Stimulated activated naive CD8-positive, alpha-beta T cell treated with anti-CD3 and anti-CD28 coated beads, Interleukin-15, Interleukin-2, amounts not matched to agents 100 ng/mL and 50 ng/mL, for 24 hours (primary cell): ENCODE results near the gene MMP17.

Experiments
- H3K27ac Mint-ChIP-seq: one replicate; pipeline ENCODE4 v1.8.0; 2021; ENCODE audit warnings: mild to moderate bottlenecking, mixed read lengths
- H3K27me3 Mint-ChIP-seq: one replicate; pipeline ENCODE4 v1.8.0; 2021; ENCODE audit warnings: mixed read lengths
- H3K36me3 Mint-ChIP-seq: one replicate; pipeline ENCODE4 v1.8.0; 2021; ENCODE audit warnings: low read depth, mixed read lengths
- H3K4me1 Mint-ChIP-seq: one replicate; pipeline ENCODE4 v1.8.0; 2021; ENCODE audit warnings: low read depth, mixed read lengths
- H3K4me3 Mint-ChIP-seq: one replicate; pipeline ENCODE4 v1.8.0; 2021; ENCODE audit warnings: mild to moderate bottlenecking, mixed read lengths
- H3K9me3 Mint-ChIP-seq: one replicate; pipeline ENCODE4 v1.8.0; 2021; ENCODE audit warnings: mixed read lengths

The MMP17 gene

DNA sequence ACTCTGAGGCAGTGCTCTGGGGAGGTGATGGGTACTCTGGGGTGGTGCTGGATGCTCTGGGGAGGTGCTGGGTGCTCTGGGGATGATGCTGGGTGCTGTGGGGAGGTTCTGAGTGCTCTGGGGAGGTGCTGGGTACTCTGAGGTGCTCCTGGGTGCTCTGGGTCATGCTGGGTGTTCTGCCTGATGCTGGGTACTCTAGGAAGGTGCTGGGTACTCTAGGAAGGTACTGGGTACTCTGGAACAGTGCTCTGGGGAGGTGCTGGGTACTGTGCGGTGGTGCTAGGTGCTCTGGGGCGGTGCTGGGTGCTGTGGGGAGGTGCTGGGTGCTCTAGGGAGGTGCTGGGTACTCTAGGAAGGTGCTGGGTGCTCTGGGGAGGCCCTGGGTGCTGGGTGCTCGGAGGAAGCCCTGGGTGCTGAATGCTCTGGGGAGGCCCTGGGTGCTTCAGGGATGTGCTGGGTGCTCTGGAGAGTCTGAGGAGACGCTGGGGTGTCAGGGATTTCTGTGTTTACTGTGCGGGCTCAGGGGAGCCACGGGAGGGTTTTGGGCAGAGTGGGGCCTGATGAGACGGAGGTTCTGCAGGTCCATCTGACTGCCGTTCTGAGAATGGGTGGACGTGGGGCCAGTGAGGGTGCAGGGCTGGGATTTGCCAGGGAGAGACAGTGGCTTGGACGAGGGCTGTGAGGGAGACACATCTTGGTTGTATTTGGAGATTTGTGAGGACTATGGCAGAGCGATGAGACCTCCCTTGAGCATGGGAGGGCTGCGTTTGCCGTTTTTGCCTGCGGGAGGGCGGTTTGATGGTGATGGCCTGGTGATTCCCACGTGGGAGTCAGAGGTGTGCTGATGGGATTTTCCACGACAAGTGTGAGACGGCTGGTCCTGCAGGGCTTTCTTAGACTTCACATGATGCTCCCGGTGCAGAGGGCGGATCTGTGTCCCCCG, 30.0 kb downstream of the MMP17 start:
- H3K27ac Mint-ChIP-seq = no peak overlapping the region
- no peak overlapping the region for H3K4me3 Mint-ChIP-seq
- no peaks in the 10 kb centered on the region for H3K4me1 Mint-ChIP-seq
- H3K27me3 Mint-ChIP-seq = no peaks in the 10 kb centered on the region
- H3K9me3 Mint-ChIP-seq = no peaks in the 10 kb centered on the region
- no peaks in the 10 kb centered on the region for H3K36me3 Mint-ChIP-seq

DNA sequence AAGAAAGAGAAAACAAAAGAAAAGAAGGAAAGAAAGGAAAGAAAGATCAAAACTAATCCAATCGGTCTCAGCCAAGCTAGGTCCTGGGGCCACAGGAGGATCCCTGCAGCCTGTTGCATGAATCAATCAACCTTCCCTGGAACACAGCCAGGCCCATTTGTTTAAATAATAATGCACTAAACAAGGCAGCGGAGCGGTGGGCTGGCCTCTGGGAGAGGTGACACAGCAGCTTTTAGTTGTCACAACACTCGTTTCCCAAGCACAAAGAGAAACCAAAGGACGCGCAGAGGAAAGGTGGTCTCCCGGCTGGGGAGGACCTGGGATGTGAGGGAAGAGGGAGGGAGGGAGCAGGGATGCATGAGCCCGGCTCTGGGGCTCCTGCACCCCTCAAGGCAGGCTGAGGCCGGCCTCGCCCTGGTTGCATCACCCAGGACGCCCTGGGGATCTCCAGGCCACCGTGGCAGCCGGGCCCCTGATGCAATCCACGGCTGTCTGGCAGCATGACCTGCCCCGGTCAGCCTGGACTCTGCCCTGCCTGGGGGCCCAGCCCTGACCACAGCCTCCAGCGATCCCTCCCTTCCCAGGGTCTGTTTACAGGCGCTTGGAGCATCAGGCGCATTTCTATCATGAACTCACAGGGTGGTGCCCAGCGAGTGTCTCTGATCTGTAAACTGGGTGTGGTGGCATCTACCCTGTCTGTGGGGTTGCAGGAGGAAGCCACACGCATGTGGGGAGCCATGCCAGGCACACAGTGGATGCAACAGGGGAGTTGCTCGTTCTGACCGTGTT, 32.5 kb downstream of the MMP17 start:
- Mint-ChIP-seq H3K36me3 (no peaks in the 10 kb centered on the region), H3K4me1 (no peaks in the 10 kb centered on the region), H3K27ac (peak overlapping the region; percentile 28), H3K4me3 (no peak overlapping the region), H3K27me3 (no peaks in the 10 kb centered on the region), H3K9me3 (no peaks in the 10 kb centered on the region)

DNA sequence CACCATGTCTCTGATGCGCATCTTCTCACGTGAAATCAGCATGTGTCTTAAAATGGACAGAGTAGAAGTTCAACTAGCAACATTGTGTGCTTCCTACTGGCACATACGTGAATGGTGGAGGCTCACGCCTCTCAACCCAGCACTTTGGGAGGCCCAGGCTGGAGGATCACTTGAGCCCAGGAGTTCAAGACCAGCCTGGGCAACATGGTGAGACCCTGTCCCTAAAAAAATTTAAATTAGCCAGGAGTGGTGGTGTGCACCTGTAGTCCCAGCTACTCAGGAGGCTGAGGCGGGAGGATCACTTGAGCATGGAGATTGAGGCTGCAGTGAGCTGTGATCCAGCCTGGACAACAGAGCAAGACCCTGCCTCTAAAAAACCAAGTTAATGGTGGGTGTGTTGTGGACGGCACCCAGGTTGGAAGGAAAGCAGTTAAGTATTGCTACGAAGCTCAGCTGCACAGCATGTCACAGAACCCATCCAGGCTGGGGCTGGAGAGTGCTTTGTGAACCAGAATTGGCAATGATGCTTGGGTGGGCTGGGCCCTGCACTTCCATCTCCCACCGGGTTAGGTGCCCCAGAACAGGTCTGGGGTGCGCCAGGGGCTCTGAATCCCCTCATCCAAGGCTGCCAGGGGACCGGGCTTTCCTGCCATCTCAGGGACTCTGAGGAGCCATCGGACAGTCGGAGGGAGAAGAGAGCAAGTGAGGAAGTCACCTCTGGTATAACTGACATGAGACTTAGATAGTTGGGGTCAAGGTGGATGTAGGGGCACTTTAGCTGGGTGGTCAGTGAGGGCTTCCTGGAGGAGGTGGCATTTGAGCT, 33.3 kb downstream of the MMP17 start:
- no peaks in the 10 kb centered on the region for H3K9me3 Mint-ChIP-seq
- H3K27ac Mint-ChIP-seq = no peak overlapping the region
- H3K36me3 Mint-ChIP-seq = no peaks in the 10 kb centered on the region
- H3K4me1 Mint-ChIP-seq = no peaks in the 10 kb centered on the region
- H3K4me3 Mint-ChIP-seq = no peak overlapping the region
- no peaks in the 10 kb centered on the region for H3K27me3 Mint-ChIP-seq

DNA sequence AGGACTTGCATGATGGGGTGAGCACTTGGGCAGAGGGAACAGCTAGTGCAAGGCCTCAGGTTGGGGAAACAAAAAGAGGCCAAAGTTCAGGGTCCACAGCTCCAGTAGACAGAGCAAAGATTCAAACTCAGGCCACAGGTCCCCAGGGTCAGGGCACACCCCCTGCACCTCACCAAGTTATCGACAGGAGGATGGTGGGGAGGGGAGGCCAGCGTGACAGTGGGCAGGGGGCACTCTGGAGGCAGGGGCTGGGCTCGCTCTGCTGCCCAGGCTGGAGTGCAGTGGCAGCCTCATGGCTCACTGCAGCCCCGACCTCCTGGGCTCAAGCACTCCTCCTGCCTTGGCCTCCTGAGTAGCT, 33.9 kb downstream of the MMP17 start:
- Mint-ChIP-seq H3K4me1 (no peaks in the 10 kb centered on the region), H3K36me3 (no peaks in the 10 kb centered on the region), H3K27me3 (no peaks in the 10 kb centered on the region), H3K4me3 (no peak overlapping the region), H3K27ac (no peak overlapping the region), H3K9me3 (no peaks in the 10 kb centered on the region)

DNA sequence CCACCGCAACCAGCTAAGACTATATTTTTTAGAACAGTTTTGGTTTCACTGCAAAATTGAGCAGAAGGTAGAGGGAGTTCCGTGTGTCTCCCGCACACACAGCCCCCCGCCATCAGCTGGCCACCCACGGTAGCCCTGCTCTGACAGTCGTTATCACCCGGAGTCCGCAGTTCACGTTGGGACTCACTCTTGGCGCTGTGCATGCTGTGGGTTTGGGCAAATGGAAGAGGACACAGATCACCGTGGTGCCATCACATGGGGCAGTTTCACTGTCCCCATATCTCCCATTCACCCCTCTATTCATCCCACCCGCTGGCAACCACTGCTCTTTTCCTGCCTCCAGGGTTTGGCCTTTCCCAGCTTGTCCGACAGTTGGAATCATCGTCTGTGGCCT, 34.4 kb downstream of the MMP17 start:
- no peaks in the 10 kb centered on the region for H3K4me1 Mint-ChIP-seq
- no peaks in the 10 kb centered on the region for H3K36me3 Mint-ChIP-seq
- H3K27ac Mint-ChIP-seq = no peak overlapping the region
- no peaks in the 10 kb centered on the region for H3K9me3 Mint-ChIP-seq
- H3K27me3 Mint-ChIP-seq = no peaks in the 10 kb centered on the region
- H3K4me3 Mint-ChIP-seq = no peak overlapping the region

DNA sequence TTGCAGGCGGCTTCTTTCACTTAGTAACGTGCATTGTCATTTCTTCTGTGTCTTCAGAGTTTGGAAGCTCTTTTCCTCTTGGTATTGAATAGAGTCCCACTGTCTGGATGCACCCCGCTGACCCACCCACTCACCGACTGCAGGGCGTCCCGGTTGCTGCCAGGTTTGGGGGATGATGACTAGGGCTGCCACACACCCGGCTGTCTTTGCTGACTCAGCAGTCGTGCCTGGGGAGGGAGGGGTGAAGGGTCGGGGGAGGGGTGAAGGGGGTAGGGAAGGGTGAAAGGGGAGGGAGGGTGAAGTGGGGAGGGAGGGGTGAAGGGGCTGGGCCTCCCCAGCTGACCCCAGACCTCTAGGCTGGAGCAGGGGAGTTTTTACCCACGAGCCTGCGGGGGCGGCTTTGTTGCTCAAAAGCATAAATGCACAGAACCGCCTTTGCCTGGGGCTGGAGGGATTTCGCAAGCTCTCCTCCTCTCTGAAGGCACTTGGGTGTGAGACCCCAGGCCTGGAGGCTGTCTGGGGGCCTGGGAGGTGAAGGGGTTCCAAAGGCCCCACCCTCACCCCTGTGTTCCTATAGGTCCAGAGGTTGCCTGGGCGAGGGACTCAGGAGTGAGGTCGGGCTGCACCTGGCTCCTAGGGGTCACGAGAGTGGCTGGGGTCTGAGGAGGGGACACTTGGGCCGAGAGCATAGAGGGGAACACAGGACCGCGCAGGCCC, 35.0 kb downstream of the MMP17 start:
- Mint-ChIP-seq H3K4me3 (no peak overlapping the region), H3K27ac (no peak overlapping the region), H3K9me3 (no peaks in the 10 kb centered on the region), H3K27me3 (no peaks in the 10 kb centered on the region), H3K36me3 (no peaks in the 10 kb centered on the region), H3K4me1 (no peaks in the 10 kb centered on the region)

DNA sequence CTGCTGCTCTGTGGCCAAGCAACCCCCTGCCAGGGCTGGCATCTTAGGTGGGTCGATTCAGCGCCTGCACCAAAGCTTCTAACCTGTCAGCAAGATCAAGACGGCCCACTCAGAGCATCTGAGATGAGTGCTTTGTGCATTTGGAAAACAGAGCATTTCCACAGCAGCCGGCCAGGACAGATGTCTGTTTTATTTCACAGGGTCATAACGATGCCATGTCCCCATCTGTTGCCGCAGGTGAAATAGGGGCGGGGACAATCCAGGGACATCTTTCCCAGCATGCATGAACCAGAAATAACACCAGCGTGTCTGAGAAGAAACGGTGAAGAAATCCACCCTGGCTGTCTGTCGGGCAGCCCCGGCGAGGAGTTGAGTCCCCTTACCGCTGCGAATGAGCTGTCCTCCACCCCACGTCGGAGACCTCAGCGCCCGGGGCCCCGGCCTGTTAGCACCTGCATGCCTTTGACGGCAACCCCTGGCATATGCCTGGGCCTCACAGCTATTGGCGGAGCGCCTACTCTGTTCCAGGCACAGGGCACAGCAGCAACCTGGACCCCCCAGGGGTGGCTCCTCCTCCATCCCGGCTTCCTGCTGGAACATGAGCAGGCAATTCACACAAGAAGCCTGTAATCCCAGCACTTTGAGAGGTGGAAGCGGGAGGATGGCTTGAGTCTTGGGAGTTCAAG, 35.7 kb downstream of the MMP17 start:
- Mint-ChIP-seq H3K4me1 (no peaks in the 10 kb centered on the region), H3K27ac (no peak overlapping the region), H3K36me3 (no peaks in the 10 kb centered on the region), H3K27me3 (no peaks in the 10 kb centered on the region), H3K4me3 (no peak overlapping the region), H3K9me3 (no peaks in the 10 kb centered on the region)

DNA sequence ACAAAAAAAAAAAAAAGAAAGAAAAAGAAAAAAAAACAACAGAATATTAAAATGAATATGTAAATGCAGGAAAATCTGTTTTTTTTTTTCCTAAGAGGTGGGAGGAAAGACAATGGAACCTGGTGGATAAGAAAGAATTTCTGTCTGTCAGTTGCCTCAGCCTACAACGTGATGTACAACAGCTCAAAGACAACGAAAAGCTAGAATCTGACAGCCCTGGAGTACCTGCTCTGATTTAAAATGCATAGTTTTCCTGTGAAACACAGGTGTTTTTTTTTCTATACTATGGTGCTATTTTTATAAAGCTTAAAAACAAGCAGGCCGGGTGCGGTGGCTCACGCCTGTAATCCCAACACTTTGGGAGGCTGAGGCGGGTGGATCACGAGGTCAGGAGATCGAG, 36.3 kb downstream of the MMP17 start:
- no peaks in the 10 kb centered on the region for H3K27me3 Mint-ChIP-seq
- H3K4me3 Mint-ChIP-seq = no peak overlapping the region
- H3K4me1 Mint-ChIP-seq = no peaks in the 10 kb centered on the region
- H3K36me3 Mint-ChIP-seq = no peaks in the 10 kb centered on the region
- no peak overlapping the region for H3K27ac Mint-ChIP-seq
- no peaks in the 10 kb centered on the region for H3K9me3 Mint-ChIP-seq

DNA sequence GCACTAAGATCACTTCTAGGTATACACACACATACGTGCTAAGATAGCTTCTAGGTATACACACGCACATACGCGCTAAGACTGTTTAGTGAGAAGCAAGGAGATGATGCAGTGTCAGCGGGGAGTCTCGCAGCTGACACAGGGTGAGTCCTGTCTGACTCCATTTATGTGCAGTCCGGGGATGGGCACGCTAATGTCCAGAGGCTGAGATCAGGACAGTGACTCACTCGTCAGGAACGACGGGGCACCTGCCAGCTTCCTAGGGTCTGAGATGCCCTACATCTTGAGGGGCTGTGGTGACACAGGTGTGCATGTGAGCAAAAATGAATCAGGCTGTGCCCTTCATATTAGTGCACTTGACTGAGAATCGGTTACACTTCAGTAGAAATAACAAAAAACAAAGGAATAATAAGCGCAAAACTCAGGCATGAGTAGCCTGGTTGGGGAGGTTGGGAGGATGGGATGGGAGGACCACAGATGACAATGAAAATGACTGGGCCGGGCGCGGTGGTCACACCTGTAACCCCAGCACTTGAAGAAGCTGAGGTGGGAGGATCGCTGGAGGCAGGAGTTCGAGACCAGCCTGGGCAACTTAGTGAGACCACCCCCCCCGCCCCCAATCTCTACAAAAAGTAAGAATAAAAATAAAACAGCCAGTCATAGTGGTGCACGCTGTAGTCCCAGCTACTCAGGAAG, 37.1 kb downstream of the MMP17 start:
- Mint-ChIP-seq H3K36me3 (no peaks in the 10 kb centered on the region), H3K27ac (no peak overlapping the region), H3K4me3 (no peak overlapping the region), H3K4me1 (no peaks in the 10 kb centered on the region), H3K9me3 (no peaks in the 10 kb centered on the region), H3K27me3 (no peaks in the 10 kb centered on the region)

DNA sequence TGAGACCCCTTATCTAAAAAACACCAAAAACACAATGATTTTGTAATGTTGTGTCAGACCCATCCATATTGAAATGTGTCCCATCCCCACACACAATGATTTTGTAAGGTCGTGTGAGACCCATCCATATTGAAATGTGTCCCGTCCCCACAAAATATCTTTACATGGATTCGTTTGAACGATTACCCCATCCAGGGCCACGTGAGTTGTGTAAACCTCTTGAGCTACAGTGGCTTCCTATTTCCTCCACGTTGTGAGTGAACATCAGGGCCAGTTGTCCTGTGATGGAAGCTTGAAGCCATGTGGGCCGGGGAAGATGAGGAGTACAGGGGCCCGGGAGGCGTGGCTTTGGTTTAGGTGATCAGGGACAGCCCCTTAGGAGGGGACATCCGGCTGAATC, 39.3 kb downstream of the MMP17 start:
- Mint-ChIP-seq H3K36me3 (no peaks in the 10 kb centered on the region), H3K27me3 (no peaks in the 10 kb centered on the region), H3K4me3 (no peak overlapping the region), H3K9me3 (no peaks in the 10 kb centered on the region), H3K27ac (no peak overlapping the region), H3K4me1 (no peaks in the 10 kb centered on the region)

DNA sequence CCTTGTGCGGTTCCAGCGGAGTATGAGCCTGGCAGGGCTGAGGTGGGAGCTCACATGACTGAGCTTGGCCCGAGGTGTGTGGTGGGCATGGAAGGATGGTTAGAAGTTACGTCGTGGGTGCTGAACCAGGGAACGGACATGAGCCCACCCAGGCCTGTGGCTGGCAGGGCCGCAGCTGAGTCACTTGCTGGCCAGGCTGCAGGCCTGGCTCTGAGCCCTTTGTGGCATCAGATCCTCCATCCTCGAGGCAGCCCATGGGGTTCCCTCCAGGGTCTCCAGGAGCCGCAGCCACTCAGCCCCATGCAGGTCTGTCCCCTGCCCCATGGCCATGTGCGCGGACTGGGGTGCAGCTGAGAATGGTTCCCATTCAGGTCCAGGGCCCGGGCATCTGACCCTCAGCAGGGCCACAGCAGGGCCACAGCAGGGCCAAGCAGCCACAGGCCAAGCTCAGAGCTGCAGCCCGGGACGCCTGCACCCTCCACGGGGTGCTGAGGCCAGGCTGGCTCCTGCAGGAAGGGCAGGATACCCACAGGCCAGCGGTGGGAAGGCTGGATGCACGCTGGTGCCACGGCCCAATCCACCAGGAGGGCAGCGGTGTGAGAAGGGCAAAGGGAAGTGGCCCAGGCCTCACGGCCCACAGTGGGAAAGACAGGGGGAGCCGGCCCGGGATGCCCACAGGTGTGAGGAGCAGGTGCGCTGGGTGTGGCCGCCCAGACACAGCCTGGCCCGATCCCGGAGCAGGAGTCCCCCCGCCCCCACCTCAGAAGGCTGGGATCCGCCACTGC, 39.9 kb downstream of the MMP17 start:
- H3K4me1 Mint-ChIP-seq = no peaks in the 10 kb centered on the region
- H3K9me3 Mint-ChIP-seq = no peaks in the 10 kb centered on the region
- H3K4me3 Mint-ChIP-seq = no peak overlapping the region
- H3K36me3 Mint-ChIP-seq = no peaks in the 10 kb centered on the region
- no peak overlapping the region for H3K27ac Mint-ChIP-seq
- no peaks in the 10 kb centered on the region for H3K27me3 Mint-ChIP-seq

DNA sequence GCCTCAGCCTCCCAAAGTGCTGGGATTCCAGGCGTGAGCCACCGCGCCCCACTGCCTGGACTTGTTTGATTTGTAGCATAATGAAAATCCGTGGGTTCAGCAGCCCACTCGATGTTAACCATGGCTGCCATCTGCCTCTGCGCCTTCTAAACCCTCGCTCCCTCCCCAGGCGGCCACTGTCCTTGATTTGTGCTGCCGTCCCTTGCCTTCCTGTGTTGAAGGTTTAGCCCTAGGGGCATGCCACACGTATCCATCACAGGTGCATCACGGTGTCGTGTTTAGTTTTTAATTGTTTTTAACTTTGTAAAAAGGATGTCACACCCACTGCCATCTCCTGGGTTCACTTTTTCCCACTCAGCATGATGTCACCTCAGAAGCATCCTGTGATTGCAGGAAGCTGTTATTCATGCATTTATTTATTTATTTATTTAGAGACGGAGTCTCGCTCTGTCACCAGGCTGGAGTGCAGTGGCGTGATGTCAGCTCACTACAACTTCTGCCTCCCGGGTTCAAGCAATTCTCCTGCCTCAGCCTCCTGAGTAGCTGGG, 41.8 kb downstream of the MMP17 start:
- Mint-ChIP-seq H3K9me3 (no peaks in the 10 kb centered on the region), H3K4me3 (no peak overlapping the region), H3K27ac (no peak overlapping the region), H3K36me3 (no peaks in the 10 kb centered on the region), H3K4me1 (no peaks in the 10 kb centered on the region), H3K27me3 (no peaks in the 10 kb centered on the region)

DNA sequence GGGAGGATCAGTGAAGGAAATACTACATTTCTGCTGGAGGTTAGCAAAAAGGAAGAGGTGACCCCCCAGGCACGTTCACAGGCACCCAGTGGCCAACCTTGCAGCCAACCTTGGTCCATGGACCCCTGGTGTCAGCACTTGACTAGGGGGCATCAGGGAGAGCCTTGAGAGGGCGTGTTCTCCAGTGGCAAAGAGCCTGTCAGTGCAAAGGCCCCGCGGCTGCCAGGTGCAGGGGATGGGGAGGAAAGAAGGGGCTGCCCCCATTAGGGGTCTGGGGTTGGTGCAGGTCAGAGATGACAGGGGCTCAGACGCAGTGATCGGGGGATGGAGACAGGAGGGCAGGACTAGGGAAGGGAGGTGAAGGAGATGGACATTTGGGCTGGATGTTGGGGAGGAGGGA, 43.5 kb downstream of the MMP17 start:
- H3K4me1 Mint-ChIP-seq = no peaks in the 10 kb centered on the region
- no peaks in the 10 kb centered on the region for H3K9me3 Mint-ChIP-seq
- H3K4me3 Mint-ChIP-seq = no peak overlapping the region
- no peaks in the 10 kb centered on the region for H3K36me3 Mint-ChIP-seq
- H3K27ac Mint-ChIP-seq = no peak overlapping the region
- H3K27me3 Mint-ChIP-seq = no peaks in the 10 kb centered on the region
